Stimulated activated CD8-positive, alpha-beta memory T cell treated with anti-CD3 and anti-CD28 coated beads, Interleukin-15, amount 100 ng/mL, for 1 hour (primary cell): ENCODE measurements around the gene SCP2.

Source experiments
- DNase-seq: peaks from one replicate; pipeline ENCODE4 v3.0.0-alpha.2; 2020; ENCODE audit warnings: low read depth

SCP2 gene

GRCh38 chr1:53068314-53069099, 141.4 kb downstream of the SCP2 start:
- DNase-seq = no peak

GRCh38 chr1:53069265-53069662, 142.2 kb downstream of the SCP2 start:
- DNase-seq = no peak

- DNase-seq = no peak
These were observed 142.7 kb downstream of the SCP2 start for GRCh38 chr1:53069663-53070327.

GRCh38 chr1:53070621-53071020, 143.5 kb downstream of the SCP2 start:
- DNase-seq = no peak

GRCh38 chr1:53071167-53071865, 144.2 kb downstream of the SCP2 start:
- no peak for DNase-seq

GRCh38 chr1:53071915-53072314, 144.8 kb downstream of the SCP2 start:
- no peak for DNase-seq

GRCh38 chr1:53073287-53073686, 146.2 kb downstream of the SCP2 start:
- DNase-seq = no peak

- DNase-seq = no peak
These were observed 146.8 kb downstream of the SCP2 start for GRCh38 chr1:53073868-53074311.

- DNase-seq = no peak
These were observed 147.5 kb downstream of the SCP2 start for GRCh38 chr1:53074313-53075154.

- DNase-seq = no peak
These were observed 148.1 kb downstream of the SCP2 start for GRCh38 chr1:53075206-53075605.

- DNase-seq = no peak
These were observed 148.7 kb downstream of the SCP2 start for GRCh38 chr1:53075761-53076163.

- DNase-seq = no peak
These were observed 149.1 kb downstream of the SCP2 start for GRCh38 chr1:53076165-53076564.

GRCh38 chr1:53076721-53077598, 149.9 kb downstream of the SCP2 start:
- DNase-seq = no peak

- no peak for DNase-seq
These were observed 150.5 kb downstream of the SCP2 start for GRCh38 chr1:53077599-53077965.

- no peak for DNase-seq
These were observed 151.4 kb downstream of the SCP2 start for GRCh38 chr1:53078333-53079101.

GRCh38 chr1:53079251-53079650, 152.2 kb downstream of the SCP2 start:
- DNase-seq = no peak

GRCh38 chr1:53080041-53080440, 153.0 kb downstream of the SCP2 start:
- no peak for DNase-seq

GRCh38 chr1:53080769-53081168, 153.7 kb downstream of the SCP2 start:
- no peak for DNase-seq

GRCh38 chr1:53081384-53082066, 154.4 kb downstream of the SCP2 start:
- DNase-seq = no peak
